BE2C (cell line): ENCODE results near the gene PARD3.

ENCODE experiments used
- DNase-seq: peaks from one replicate; pipeline ENCODE4 v3.0.0-alpha.2; 2020
- H3K27me3 ChIP-seq: fragments of 250-450 bp; sonication (Bioruptor Pico); 2 replicates; pipeline ENCODE4 v1.5.1; 2020; ENCODE audit warnings: mild to moderate bottlenecking
- H3K36me3 ChIP-seq: fragments of 250-450 bp; sonication (Bioruptor Pico); 2 replicates; pipeline ENCODE4 v1.5.1; 2020; ENCODE audit warnings: mild to moderate bottlenecking
- H3K4me1 ChIP-seq: fragments of 250-450 bp; sonication (Bioruptor Pico); 2 replicates; pipeline ENCODE4 v1.5.1; 2020
- H3K4me3 ChIP-seq: 2 replicates; pipeline ENCODE4 v1.5.1; 2011; ENCODE audit warnings: low read depth, low read length
- H3K9me3 ChIP-seq: fragments of 250-450 bp; sonication (Bioruptor Pico); 2 replicates; pipeline ENCODE4 v1.5.1; 2020
- CTCF ChIP-seq: IDR thresholded peaks from 2 replicates; pipeline ENCODE4 v1.5.1; 2012; ENCODE audit warnings: mild to moderate bottlenecking, low read depth, low read length

PARD3 gene

GRCh38 chr10:34413214-34413613 is 401.9 kb downstream of the PARD3 start:
- H3K9me3 ChIP-seq, result no peaks in the 10 kb centered on the region
- no peak for TF ChIP-seq CTCF
- H3K4me3 ChIP-seq, result no peak overlapping the region
- no peaks in the 10 kb centered on the region for H3K4me1 ChIP-seq
- no peak for DNase-seq
- no peaks in the 10 kb centered on the region for H3K27me3 ChIP-seq
- no peaks in the 10 kb centered on the region for H3K36me3 ChIP-seq

- no peaks in the 10 kb centered on the region for H3K36me3 ChIP-seq
- H3K9me3 ChIP-seq, result no peaks in the 10 kb centered on the region
- peaks cover 5% of the 10 kb centered on the region for H3K4me1 ChIP-seq
- no peak for DNase-seq
- no peak for TF ChIP-seq CTCF
- no peak overlapping the region for H3K4me3 ChIP-seq
- H3K27me3 ChIP-seq, result no peaks in the 10 kb centered on the region
These were observed 406.1 kb downstream of the PARD3 start for GRCh38 chr10:34408956-34409355.

- no peaks in the 10 kb centered on the region for H3K27me3 ChIP-seq
- H3K9me3 ChIP-seq, result no peaks in the 10 kb centered on the region
- H3K36me3 ChIP-seq, result no peaks in the 10 kb centered on the region
- no peak overlapping the region for H3K4me3 ChIP-seq
- no peak for DNase-seq
- TF ChIP-seq CTCF, result no peak
- H3K4me1 ChIP-seq, result peaks cover 5% of the 10 kb centered on the region
These were observed 406.7 kb downstream of the PARD3 start for GRCh38 chr10:34408381-34408780.

- DNase-seq, result peak; percentile 71
- H3K4me1 ChIP-seq, result peaks cover 5% of the 10 kb centered on the region
- no peak for TF ChIP-seq CTCF
These were observed 407.7 kb downstream of the PARD3 start for GRCh38 chr10:34407324-34407805.

GRCh38 chr10:34406463-34407323 is 408.4 kb downstream of the PARD3 start:
- H3K36me3 ChIP-seq, result no peaks in the 10 kb centered on the region
- peaks cover 12% of the 10 kb centered on the region for H3K4me1 ChIP-seq
- no peaks in the 10 kb centered on the region for H3K9me3 ChIP-seq
- no peaks in the 10 kb centered on the region for H3K27me3 ChIP-seq
- H3K4me3 ChIP-seq, result no peak overlapping the region
- DNase-seq, result no peak
- no peak for TF ChIP-seq CTCF

More at GRCh38 chr10:34407324-34407805, 407.7 kb downstream of the PARD3 start:
- H3K36me3 ChIP-seq, result no peaks in the 10 kb centered on the region
- no peaks in the 10 kb centered on the region for H3K27me3 ChIP-seq
- no peaks in the 10 kb centered on the region for H3K9me3 ChIP-seq
- no peak overlapping the region for H3K4me3 ChIP-seq

- H3K36me3 ChIP-seq, result no peaks in the 10 kb centered on the region
- TF ChIP-seq CTCF, result no peak
- H3K4me1 ChIP-seq, result peaks cover 13% of the 10 kb centered on the region
- no peak for DNase-seq
- H3K27me3 ChIP-seq, result no peaks in the 10 kb centered on the region
- no peak overlapping the region for H3K4me3 ChIP-seq
- H3K9me3 ChIP-seq, result no peaks in the 10 kb centered on the region
These were observed 409.3 kb downstream of the PARD3 start for GRCh38 chr10:34405611-34406462.
